Epithelial cell of prostate (primary cell): Measurements from ENCODE around the gene NPHP4.
"Not testable (repeated sequence)": the region's sequence is repeated elsewhere in the genome, so short reads cannot be mapped to it uniquely, and the experiment has no call there.

ENCODE experiments used
- DNase-seq: peaks from one replicate; pipeline ENCODE4 v3.0.0-alpha.2; 2011; ENCODE audit warnings: low read depth, low spot score
- H3K27ac ChIP-seq: fragments of 450-650 bp; 2 replicates; pipeline ENCODE4 v1.5.1; 2017; ENCODE audit warnings: mild to moderate bottlenecking

The NPHP4 gene

GRCh38 chr1:5868931-5869500 is 123.2 kb downstream of the NPHP4 start:
- DNase-seq, result no peak
- H3K27ac ChIP-seq, result no peak overlapping the region

- no peak for DNase-seq
- H3K27ac ChIP-seq, result no peak overlapping the region
These were observed 126.5 kb downstream of the NPHP4 start for GRCh38 chr1:5865774-5866173.

GRCh38 chr1:5865056-5865455 is 127.2 kb downstream of the NPHP4 start:
- H3K27ac ChIP-seq, result no peak overlapping the region
- no peak for DNase-seq

- DNase-seq, result no peak
- H3K27ac ChIP-seq, result no peak overlapping the region
These were observed 128.0 kb downstream of the NPHP4 start for GRCh38 chr1:5864256-5864655.

- no peak for DNase-seq
- H3K27ac ChIP-seq, result no peak overlapping the region
These were observed 129.0 kb downstream of the NPHP4 start for GRCh38 chr1:5863238-5863637.

- no peak for DNase-seq
- H3K27ac ChIP-seq, result no peak overlapping the region
These were observed 130.1 kb downstream of the NPHP4 start for GRCh38 chr1:5861871-5862825.

- no peak overlapping the region for H3K27ac ChIP-seq
- no peak for DNase-seq
These were observed 131.9 kb downstream of the NPHP4 start for GRCh38 chr1:5860277-5860676.

- no peak overlapping the region for H3K27ac ChIP-seq
- DNase-seq, result no peak
These were observed 132.5 kb downstream of the NPHP4 start for GRCh38 chr1:5859766-5860165.

- no peak overlapping the region for H3K27ac ChIP-seq
- DNase-seq, result no peak
These were observed 133.3 kb downstream of the NPHP4 start for GRCh38 chr1:5858844-5859407.

- DNase-seq, result no peak
- H3K27ac ChIP-seq, result no peak overlapping the region
These were observed 134.0 kb downstream of the NPHP4 start for GRCh38 chr1:5858246-5858645.

GRCh38 chr1:5857508-5858090 is 134.6 kb downstream of the NPHP4 start:
- H3K27ac ChIP-seq, result no peak overlapping the region
- DNase-seq, result no peak

GRCh38 chr1:5857011-5857410 is 135.2 kb downstream of the NPHP4 start:
- no peak for DNase-seq
- H3K27ac ChIP-seq, result no peak overlapping the region

GRCh38 chr1:5856246-5856815 is 135.9 kb downstream of the NPHP4 start:
- DNase-seq, result no peak
- no peak overlapping the region for H3K27ac ChIP-seq

GRCh38 chr1:5855196-5855897 is 136.9 kb downstream of the NPHP4 start:
- no peak for DNase-seq

GRCh38 chr1:5854754-5855153 is 137.5 kb downstream of the NPHP4 start:
- DNase-seq, result no peak
- no peak overlapping the region for H3K27ac ChIP-seq

More at GRCh38 chr1:5855196-5855897, 136.9 kb downstream of the NPHP4 start:
- no peak overlapping the region for H3K27ac ChIP-seq

- DNase-seq, H3K27ac ChIP-seq: not testable (repeated sequence)
These were observed 138.4 kb downstream of the NPHP4 start for GRCh38 chr1:5853858-5854257.

GRCh38 chr1:5850503-5850902 is 141.7 kb downstream of the NPHP4 start:
- DNase-seq, result no peak
- no peak overlapping the region for H3K27ac ChIP-seq

GRCh38 chr1:5849550-5849949 is 142.7 kb downstream of the NPHP4 start:
- no peak overlapping the region for H3K27ac ChIP-seq
- DNase-seq, result no peak

- DNase-seq, result no peak
These were observed 145.1 kb downstream of the NPHP4 start for GRCh38 chr1:5847013-5847659.

GRCh38 chr1:5845376-5845775 is 146.8 kb downstream of the NPHP4 start:
- DNase-seq, result no peak
- no peak overlapping the region for H3K27ac ChIP-seq

More at GRCh38 chr1:5847013-5847659, 145.1 kb downstream of the NPHP4 start:
- no peak overlapping the region for H3K27ac ChIP-seq
